ENCODE results near the gene GGN.

DNA sequence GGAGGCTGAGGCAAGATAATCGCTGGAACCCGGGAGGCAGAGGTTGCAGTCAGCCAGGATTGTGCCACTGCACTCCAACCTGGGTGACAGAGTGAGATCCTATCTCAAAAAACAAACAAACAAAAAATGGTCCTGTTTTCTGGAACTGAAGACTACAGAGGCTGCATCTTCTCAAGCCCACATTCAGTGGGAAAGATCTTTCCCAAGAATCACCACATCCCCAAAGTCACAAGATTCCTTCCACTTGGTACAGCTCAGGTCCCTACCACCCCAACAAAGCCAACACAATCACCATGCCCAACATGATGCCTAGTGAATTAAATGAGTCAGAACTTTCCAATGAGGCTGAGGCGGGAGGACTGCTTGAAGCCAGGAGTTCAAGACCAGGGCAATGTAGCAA lies 37.0 kb downstream of the GGN start:
- TF ChIP-seq CTCF (IDR thresholded peaks at IDR 0.05) (no peak), NFIC (IDR thresholded peaks at IDR 0.05; ENCODE audit: borderline replicate concordance) (no peak), POLR2AphosphoS5 (IDR thresholded peaks at IDR 0.05; ENCODE audit: low read depth, low read length) (no peak), REST (IDR thresholded peaks at IDR 0.05; ENCODE audit: low read depth, low read length) (no peak), RXRA (IDR thresholded peaks at IDR 0.05; ENCODE audit: borderline replicate concordance, low read depth) (no peak), EZH2phosphoT487 (IDR thresholded peaks at IDR 0.05; ENCODE audit: borderline replicate concordance, low read depth) (no peak), CHD2 (IDR thresholded peaks at IDR 0.05; ENCODE audit: low read length, partially characterized antibody) (no peak), YY1 (IDR thresholded peaks at IDR 0.05; ENCODE audit: low read depth) (no peak), EP300 (IDR thresholded peaks at IDR 0.05; ENCODE audit: borderline replicate concordance in 1 of 2, low read depth in 1 of 2, low read length in 1 of 2) (no peak), ELF1 (IDR thresholded peaks at IDR 0.05) (no peak), JUND (IDR thresholded peaks at IDR 0.05) (no peak), USF1 (IDR thresholded peaks at IDR 0.05; ENCODE audit: borderline replicate concordance, low read depth) (no peak), TCF12 (IDR thresholded peaks at IDR 0.05) (no peak)

Measured in SK-N-SH (cell line).